ENCODE results near the gene SCN9A. TPM values are rescaled to one million over a fixed set of nuclear protein-coding genes. Genes with fewer than 3 reads are reported as not detected.
"Not testable (repeated sequence)": the region's sequence is repeated elsewhere in the genome, so short reads cannot be mapped to it uniquely, and the experiment has no call there.

The SCN9A gene
- total RNA-seq: under 1 TPM in 1 of 2 experiments, not detected in 1; 0.16 TPM

GRCh38 chr2:166375736-166376487 is at the start of gene SCN9A:
Gene SCN9A (minus strand): TSS chr2:166375944. CDS start chr2:166311756, 64,188 bp downstream.
- peaks cover 15% of the 10 kb centered on the region for H3K4me1 Mint-ChIP-seq (ENCODE audit: low read depth)
- H3K4me3 Mint-ChIP-seq: peak within 1 kb of the TSS; percentile 65
- CTCF ChIA-PET: no interaction called here
- H3K27me3 Mint-ChIP-seq (ENCODE audit: low read depth): peaks cover 41% of the 10 kb centered on the region
- no peaks in the 10 kb centered on the region for H3K36me3 Mint-ChIP-seq (ENCODE audit: low read depth)
- POLR2A ChIA-PET: no interaction called here
- peak within 1 kb of the TSS; percentile 20 for H3K27ac Mint-ChIP-seq
- H3K9me3 Mint-ChIP-seq (ENCODE audit: insufficient read depth): no peaks in the 10 kb centered on the region
- ATAC-seq (peak; percentile 93), DNase-seq (peak; percentile 60)

DNA sequence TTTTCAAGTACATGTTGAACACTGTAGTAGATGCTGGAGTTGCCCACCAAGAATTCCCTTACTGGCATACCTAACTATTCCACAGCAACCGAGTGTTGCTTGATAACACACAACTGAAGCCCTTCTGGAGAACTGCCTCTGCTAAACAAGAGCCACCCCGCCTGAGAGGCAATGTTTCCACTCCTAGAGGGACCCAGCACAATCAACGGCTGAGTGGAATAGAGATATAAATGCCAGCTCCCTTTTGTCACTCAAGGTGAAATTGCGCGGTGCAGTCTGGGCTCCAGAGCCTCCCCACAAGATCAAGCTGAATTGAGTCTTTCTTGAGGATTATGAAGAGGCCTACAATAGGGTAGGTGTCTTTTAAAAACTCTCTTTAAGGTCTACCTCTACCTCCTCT is 49.1 kb upstream of the SCN9A start:
- CTCF ChIA-PET: no interaction called here
- no peak for DNase-seq

DNA sequence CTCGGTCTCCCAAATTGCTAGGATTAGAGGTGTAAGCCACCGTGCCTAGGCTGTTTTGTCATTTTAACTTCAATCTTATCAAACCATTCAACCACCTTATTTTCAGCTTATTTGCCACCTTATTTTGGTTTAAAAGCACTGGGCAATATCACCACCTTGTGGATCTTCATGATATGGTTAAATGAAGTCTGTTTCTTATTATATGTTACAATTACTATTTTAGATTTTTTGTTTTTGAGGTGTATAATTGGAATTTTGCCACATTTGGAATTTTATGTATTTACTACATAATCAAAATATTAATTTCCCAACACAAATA is 43.8 kb upstream of the SCN9A start:
- H3K4me3 Mint-ChIP-seq: no peak overlapping the region
- ChIA-PET CTCF (no interaction called here), POLR2A (no interaction called here)
- no peaks in the 10 kb centered on the region for H3K27me3 Mint-ChIP-seq (ENCODE audit: low read depth)
- no peak overlapping the region for H3K27ac Mint-ChIP-seq
- H3K4me1 Mint-ChIP-seq (ENCODE audit: low read depth): no peaks in the 10 kb centered on the region
- no peak for DNase-seq
- ATAC-seq: no peak
- H3K9me3 Mint-ChIP-seq (ENCODE audit: insufficient read depth): no peaks in the 10 kb centered on the region
- no peaks in the 10 kb centered on the region for H3K36me3 Mint-ChIP-seq (ENCODE audit: low read depth)

More for the DNA sequence above, 49.1 kb upstream of the SCN9A start:
- Mint-ChIP-seq H3K27me3 (ENCODE audit: low read depth) (no peaks in the 10 kb centered on the region), H3K4me1 (ENCODE audit: low read depth) (no peaks in the 10 kb centered on the region), H3K27ac (no peak overlapping the region), H3K36me3 (ENCODE audit: low read depth) (no peaks in the 10 kb centered on the region), H3K9me3 (ENCODE audit: insufficient read depth) (no peaks in the 10 kb centered on the region), H3K4me3 (no peak overlapping the region)
- POLR2A ChIA-PET: no interaction called here
- no peak for ATAC-seq

DNA sequence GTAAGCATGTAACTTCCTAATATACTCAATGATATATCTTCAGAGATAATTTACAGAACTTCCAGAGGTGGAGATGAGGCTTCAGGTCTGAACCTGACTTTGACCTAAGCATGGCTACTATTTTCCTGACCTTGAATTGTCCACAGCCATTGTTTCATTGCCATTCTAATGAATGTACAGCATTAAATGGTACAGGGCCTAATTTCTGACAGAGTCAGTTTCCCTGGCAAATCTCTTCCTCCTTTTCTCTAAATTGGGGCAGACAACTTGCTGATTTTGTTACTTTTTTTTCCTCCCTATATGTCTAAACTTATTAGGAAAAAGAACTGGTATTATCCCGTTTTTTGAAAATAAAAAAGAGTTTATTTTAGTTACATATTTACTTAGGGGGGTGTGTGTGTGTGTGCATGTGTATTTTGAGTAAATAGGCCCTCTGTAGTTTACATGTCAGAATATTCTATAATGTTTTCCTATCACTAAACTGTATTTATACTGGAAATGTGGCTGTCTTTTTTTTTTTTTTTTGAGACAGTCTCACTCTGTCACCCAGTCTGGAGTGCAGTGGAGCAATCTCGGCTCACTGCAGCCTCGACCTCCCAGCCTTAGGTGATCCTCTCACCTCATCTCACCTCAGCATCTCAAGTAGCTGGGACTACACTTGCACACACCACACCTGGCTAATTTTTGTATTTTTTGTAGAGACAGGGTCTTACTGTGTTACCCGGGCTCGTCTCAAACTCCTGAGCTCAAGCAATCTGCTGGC is 43.3 kb upstream of the SCN9A start:
- Mint-ChIP-seq H3K27me3 (ENCODE audit: low read depth) (no peaks in the 10 kb centered on the region), H3K27ac (no peak overlapping the region), H3K4me3 (no peak overlapping the region), H3K9me3 (ENCODE audit: insufficient read depth) (no peaks in the 10 kb centered on the region), H3K36me3 (ENCODE audit: low read depth) (no peaks in the 10 kb centered on the region), H3K4me1 (ENCODE audit: low read depth) (no peaks in the 10 kb centered on the region)
- ChIA-PET CTCF (no interaction called here), POLR2A (no interaction called here)
- ATAC-seq: no peak
- no peak for DNase-seq

DNA sequence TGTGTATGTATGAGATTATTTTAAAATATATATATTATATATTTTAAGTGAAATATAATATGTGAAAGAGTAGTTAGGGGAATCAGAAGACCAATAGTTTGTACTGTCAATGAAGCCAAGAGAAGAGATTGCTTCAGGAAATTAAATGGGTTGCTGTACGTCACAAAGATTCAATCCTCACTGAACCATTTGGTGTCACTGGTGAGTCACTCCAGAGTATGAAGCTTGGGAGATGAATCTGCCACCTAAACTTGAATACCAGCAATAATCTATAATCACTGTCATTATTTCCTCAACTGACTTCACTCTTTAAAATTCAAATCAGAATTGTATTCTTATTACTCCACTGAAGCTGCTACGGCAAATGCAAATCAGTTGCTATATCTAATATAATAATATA is 41.9 kb upstream of the SCN9A start:
- no peak for DNase-seq
- Mint-ChIP-seq H3K4me1 (ENCODE audit: low read depth) (no peaks in the 10 kb centered on the region), H3K9me3 (ENCODE audit: insufficient read depth) (no peaks in the 10 kb centered on the region), H3K4me3 (no peak overlapping the region), H3K27ac (no peak overlapping the region), H3K36me3 (ENCODE audit: low read depth) (no peaks in the 10 kb centered on the region), H3K27me3 (ENCODE audit: low read depth) (no peaks in the 10 kb centered on the region)
- CTCF ChIA-PET: interaction anchor here (0.9 to 1.1 kb wide), 2 partner anchors 32 to 171 kb away, joined by 3 read pairs; no protein-coding TSS in a partner anchor
- POLR2A ChIA-PET: no interaction called here
- ATAC-seq: no peak

DNA sequence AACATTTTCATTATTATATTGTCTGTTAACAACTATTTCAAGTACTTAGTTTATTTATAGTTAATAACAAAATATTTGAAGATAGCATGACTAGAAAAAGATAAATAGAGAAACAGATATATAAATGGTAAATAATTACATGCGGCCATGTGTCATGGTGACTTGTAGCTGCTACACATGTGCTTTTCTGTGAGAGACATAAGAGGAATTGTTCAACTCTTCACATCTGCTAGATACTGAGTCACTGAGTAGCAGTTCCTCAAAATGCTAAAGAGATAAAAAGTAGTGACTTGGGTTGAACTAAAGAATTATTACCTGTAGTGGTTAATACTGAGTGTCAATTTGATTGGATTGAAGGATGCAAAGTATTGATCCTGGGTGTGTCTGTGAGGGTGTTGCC is 37.5 kb upstream of the SCN9A start:
- ATAC-seq: no peak
- Mint-ChIP-seq H3K4me3 (no peak overlapping the region), H3K9me3 (ENCODE audit: insufficient read depth) (no peaks in the 10 kb centered on the region), H3K4me1 (ENCODE audit: low read depth) (no peaks in the 10 kb centered on the region), H3K27ac (no peak overlapping the region), H3K36me3 (ENCODE audit: low read depth) (no peaks in the 10 kb centered on the region), H3K27me3 (ENCODE audit: low read depth) (no peaks in the 10 kb centered on the region)
- ChIA-PET POLR2A (no interaction called here), CTCF (no interaction called here)
- no peak for DNase-seq

DNA sequence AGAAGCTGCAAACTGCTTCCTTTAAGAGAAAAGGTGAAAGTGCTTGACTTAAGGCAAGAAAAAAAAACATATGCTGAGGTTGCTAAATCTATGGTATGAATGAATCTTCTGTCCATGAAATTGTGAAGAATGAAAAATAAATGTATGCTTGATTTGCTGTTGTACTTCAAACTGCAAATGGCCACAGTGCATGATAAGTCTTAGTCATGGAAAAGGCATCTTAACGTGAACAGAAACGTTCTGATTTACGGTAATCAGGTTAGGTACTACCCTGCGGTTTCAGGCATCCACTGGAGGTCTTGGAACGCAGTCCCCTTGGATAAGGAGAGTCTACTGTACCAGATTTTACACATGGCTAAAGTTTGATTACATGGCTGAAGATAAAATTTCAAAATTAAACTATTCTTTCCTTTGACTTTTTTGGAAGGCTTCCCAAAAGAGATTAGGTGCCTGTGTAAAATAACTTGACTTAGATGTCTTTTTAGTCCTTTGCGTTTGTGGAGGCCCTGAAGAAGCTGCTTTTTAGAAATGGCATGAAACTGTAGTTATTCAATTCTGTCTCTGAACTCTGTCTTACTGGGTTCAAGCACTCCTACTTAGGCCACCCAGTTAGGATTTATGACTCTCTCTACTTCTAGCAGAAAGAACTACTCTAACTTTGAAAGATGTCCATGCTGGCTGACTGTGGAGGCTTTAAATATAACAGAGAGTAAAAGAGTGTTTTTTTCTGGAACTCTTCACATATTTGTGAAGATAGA is 35.9 kb upstream of the SCN9A start:
- DNase-seq: no peak
- ChIA-PET CTCF (no interaction called here), POLR2A (no interaction called here)
- Mint-ChIP-seq H3K9me3 (ENCODE audit: insufficient read depth) (no peaks in the 10 kb centered on the region), H3K27ac (no peak overlapping the region), H3K36me3 (ENCODE audit: low read depth) (no peaks in the 10 kb centered on the region), H3K4me1 (ENCODE audit: low read depth) (no peaks in the 10 kb centered on the region), H3K4me3 (no peak overlapping the region), H3K27me3 (ENCODE audit: low read depth) (no peaks in the 10 kb centered on the region)
- ATAC-seq: no peak

GRCh38 chr2:166410828-166411472 is 35.2 kb upstream of the SCN9A start:
- ChIA-PET CTCF (no interaction called here), POLR2A (no interaction called here)
- H3K36me3 Mint-ChIP-seq (ENCODE audit: low read depth): no peaks in the 10 kb centered on the region
- H3K4me3 Mint-ChIP-seq: no peak overlapping the region
- DNase-seq (no peak), ATAC-seq (no peak)
- H3K9me3 Mint-ChIP-seq (ENCODE audit: insufficient read depth): no peaks in the 10 kb centered on the region
- no peaks in the 10 kb centered on the region for H3K27me3 Mint-ChIP-seq (ENCODE audit: low read depth)
- H3K27ac Mint-ChIP-seq: no peak overlapping the region
- H3K4me1 Mint-ChIP-seq (ENCODE audit: low read depth): no peaks in the 10 kb centered on the region

- CTCF ChIA-PET; H3K27me3 Mint-ChIP-seq (ENCODE audit: low read depth); H3K36me3 Mint-ChIP-seq (ENCODE audit: low read depth); H3K9me3 Mint-ChIP-seq (ENCODE audit: insufficient read depth); H3K4me3 Mint-ChIP-seq; H3K4me1 Mint-ChIP-seq (ENCODE audit: low read depth); H3K27ac Mint-ChIP-seq; POLR2A ChIA-PET; ATAC-seq; DNase-seq: not testable (repeated sequence)
These were observed 32.0 kb upstream of the SCN9A start for GRCh38 chr2:166407746-166408145.

GRCh38 chr2:166406374-166406773 is 30.6 kb upstream of the SCN9A start:
- ATAC-seq (no peak), DNase-seq (no peak)
- Mint-ChIP-seq H3K36me3 (ENCODE audit: low read depth) (no peaks in the 10 kb centered on the region), H3K27me3 (ENCODE audit: low read depth) (no peaks in the 10 kb centered on the region), H3K4me3 (no peak overlapping the region), H3K27ac (no peak overlapping the region), H3K4me1 (ENCODE audit: low read depth) (no peaks in the 10 kb centered on the region), H3K9me3 (ENCODE audit: insufficient read depth) (no peaks in the 10 kb centered on the region)
- CTCF ChIA-PET: no interaction called here
- POLR2A ChIA-PET: no interaction called here

DNA sequence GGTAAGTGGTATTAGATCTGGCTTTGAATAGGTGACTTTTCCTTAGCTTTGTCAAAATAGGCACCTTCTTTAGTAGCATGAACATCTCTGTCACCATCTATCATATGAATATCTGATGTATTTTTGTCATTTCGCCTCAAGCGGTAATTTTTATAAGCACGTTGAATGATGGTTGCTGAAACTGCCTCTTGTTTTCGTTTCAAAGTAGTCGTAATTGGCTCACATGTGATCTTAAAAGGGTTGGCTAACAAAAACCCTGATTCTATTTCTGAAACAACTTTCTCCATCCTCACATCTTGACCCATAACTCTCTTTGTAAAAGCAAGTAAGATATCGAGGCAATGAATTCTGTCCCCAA is 29.8 kb upstream of the SCN9A start:
- no peak for ATAC-seq
- no peak overlapping the region for H3K4me3 Mint-ChIP-seq
- POLR2A ChIA-PET: no interaction called here
- DNase-seq: no peak
- CTCF ChIA-PET: no interaction called here
- H3K4me1 Mint-ChIP-seq (ENCODE audit: low read depth): no peaks in the 10 kb centered on the region
- H3K27me3 Mint-ChIP-seq (ENCODE audit: low read depth): no peaks in the 10 kb centered on the region
- no peak overlapping the region for H3K27ac Mint-ChIP-seq
- H3K36me3 Mint-ChIP-seq (ENCODE audit: low read depth): no peaks in the 10 kb centered on the region
- no peaks in the 10 kb centered on the region for H3K9me3 Mint-ChIP-seq (ENCODE audit: insufficient read depth)

Measured in activated CD8-positive, alpha-beta T cell treated with anti-CD3 and anti-CD28 coated beads, Interleukin-2, amount 10 ng/mL, durations not matched to agents 7 days and 5 days (primary cell).